NCI-H82 treated with DMSO at 0.1 percent for 48 hours (cell line): Measurements from ENCODE around the gene CA10.
A peak's percentile ranks its signal among the peaks of the same experiment; 100 is the strongest.

Source experiments
- DNase-seq: peaks from one replicate; lab custom pipeline; 2025; ENCODE audit not compliant: unreplicated experiment; lab: John Stamatoyannopoulos, UW

CA10 gene

DNA sequence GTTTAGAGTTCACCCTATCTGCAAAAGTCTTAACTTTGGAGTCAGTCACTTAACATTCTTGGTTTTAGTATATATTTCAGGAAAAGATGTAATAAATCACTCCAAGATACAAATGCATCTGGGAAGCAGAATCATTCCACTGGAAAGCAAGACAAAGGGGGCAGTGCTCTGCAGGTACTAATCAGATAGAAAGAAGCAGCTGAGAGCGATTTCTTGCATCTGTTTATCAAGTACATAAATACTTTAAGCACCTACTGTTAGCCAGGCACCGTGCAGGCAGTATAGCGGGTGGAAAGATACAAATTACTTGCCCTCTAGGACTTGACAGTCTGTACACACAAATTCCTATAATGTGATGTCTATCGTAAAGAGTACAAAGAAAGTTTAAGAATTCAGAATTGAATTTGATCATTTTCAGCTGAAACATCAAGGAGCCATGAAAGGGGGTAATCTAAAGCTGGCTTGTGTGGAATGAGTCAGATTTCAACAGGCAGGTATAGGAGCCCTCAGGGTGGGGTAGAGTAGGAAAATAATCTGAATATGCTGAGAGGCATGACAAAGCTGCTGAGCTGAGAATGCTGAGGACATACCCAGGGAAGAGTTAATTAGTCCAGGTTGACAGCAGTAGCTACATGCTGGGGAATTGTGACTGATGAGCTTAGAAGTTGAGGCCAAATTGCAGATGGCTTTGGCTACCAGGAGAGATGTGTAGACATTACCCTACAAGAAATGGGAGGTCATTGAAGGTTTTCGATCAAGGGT is 110.2 kb downstream of the CA10 start:
- no peak for DNase-seq

DNA sequence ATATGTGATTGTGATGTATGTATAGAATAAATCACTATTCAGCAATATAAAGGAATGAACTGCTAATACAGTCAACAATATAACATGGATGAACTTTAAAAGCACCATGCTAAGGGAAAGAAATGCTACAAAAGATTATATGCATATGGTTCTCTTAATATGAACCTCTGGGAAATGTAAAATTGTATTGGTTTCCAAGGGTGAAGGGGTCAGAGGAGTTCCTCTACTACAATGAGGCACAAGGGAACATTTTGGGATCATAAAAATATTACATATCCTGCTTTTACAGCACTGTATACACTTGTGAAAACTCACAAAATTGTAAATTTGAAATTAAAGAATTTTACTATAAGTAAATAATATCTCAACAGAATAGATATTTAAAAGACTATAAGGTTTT is 111.4 kb downstream of the CA10 start:
- DNase-seq = no peak

DNA sequence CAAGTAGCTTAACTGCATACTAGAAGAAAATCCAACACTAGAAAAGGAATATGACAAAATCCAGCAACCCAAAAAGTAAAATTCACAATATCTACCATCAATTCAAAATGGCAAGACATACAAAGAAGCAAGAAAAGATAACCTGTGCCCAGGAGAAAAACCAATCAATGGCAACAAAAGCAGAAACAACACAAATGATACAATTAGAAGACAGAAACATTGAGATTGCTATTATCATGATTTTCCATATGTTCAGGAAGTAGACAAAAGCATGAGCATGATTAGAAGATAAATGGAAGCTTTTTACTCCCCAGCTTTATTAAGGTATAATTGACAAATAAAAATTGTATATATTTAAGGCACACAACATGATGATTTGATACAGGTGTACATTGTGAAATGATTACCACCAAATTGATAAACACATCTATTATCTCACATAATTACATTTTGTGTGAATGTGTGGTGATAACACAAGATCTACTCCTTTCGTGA is 117.3 kb downstream of the CA10 start:
- DNase-seq = no peak

DNA sequence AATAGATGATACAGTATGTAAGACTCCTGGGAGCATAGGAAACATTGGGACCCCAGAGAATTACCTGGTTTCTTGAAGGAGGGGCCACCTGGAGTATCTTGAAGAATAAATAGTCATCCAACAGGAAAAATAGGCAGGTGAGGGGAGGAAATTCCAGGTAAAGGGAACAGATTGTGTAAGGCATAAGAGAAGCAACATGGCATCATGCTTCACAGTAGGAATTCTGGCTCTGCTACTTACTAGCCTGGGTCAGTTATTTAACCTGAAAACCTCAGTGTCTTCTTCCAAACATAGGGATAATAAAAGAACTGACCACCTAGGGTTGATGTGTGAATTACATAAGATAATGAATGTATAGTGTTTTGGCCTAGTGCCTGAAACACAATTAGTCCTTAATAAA is 122.1 kb downstream of the CA10 start:
- no peak for DNase-seq

DNA sequence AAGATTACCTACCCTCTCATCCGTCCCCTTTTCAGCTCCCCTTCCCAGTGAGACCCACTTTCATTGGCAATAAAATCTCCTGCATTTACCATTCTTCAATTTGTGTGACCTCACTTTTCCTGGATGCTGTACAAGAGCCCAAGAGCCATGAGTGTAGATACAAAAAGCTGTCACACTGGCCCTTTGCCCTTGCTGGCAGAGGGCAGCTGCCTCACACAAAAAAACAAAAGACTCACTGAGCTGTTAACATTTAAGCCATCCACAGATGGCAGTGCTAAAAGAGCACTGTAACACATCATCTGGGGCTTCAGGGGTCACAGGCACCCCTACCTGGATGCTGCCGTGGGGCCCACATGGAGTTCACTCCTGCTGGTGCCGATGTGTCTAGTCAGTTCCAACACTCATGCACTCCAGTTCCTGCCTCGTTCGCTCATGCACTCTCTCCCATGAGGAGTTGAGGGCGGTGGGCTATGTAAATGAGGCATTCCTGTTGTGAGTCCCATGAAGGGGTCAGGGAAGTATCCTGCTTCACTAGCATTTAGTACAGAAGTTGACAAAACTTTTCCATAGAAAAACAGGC is 123.1 kb downstream of the CA10 start:
- no peak for DNase-seq

DNA sequence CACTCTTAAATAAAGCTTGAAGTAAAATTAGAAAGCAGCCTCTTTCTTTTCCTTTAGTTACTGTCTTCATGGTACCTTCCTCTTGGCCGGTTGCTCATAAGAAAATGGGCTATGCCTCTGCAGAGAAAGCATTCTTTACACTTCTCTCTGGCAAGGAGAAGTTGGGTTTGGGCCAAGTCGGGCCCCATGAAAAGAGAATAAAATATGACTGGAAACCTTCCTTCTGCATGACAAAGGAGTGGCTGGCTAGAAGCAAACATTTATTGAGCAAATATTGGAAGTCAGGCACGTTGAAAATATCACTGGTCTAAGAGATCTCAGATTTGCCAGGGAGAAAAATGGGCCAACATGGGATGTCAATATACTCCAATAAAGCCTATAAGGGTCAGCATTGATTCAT is 126.1 kb downstream of the CA10 start:
- no peak for DNase-seq

DNA sequence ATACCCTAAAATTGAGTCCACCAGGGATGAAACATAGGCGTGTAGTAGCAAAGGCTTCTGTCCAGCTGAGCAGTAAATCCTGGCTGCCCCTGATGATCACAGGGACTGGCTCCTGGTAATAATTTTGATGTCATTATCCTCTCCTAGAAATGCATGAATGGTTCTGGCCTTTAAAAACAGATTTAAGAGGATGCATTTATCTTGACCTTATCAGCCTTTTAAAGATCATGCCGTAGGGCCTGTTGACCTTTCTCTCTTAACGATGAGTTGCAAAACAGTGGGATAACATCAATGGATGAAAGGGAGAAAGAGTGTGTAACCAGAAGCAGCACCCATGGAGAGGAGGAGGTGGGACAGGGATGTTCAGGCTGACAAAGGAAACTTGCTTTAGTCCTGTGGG is 128.5 kb downstream of the CA10 start:
- no peak for DNase-seq

GRCh38 chr17:52027620-52028295 is 130.8 kb downstream of the CA10 start:
- no peak for DNase-seq

GRCh38 chr17:52027081-52027480 is 131.4 kb downstream of the CA10 start:
- no peak for DNase-seq

DNA sequence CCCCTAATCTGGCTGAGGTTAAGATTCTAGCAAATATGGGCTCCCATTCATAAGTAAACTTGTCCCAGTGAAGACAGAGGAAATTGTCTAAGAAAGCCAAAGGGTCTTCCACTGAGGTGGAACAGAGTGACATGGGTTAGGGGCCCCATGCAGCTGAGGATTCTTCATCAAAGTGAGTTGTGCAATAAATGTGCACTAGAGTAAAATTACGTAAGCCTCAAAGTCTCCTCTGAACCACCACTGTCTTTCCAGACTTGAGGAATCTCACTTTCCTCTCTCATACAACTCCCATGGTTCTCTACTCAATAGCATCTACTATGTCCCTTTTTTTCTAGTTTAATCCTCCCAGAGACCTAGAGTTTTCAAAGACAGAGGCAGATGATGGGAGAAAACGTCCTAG is 132.4 kb downstream of the CA10 start:
- no peak for DNase-seq

GRCh38 chr17:52025236-52025635 is 133.3 kb downstream of the CA10 start:
- DNase-seq = no peak

GRCh38 chr17:52024300-52024870 is 134.1 kb downstream of the CA10 start:
- DNase-seq = peak; percentile 49

DNA sequence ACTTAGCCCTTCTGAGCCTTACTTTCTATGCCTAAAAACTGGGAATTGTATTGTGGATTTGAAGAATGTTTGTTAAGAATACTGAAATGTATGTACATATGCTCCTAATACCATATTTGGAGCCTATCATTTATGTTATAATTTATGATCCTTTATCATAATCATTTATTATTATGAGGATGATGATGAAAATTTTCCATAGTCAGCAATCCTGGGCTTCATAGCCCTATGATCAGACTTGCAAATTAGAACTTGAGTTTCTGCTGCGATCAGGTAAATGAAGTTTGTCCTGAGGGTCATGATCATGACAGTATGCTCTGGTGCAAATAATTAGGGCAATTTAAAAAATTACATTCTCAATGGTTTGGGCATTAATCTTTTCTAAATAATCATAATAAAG is 147.4 kb downstream of the CA10 start:
- DNase-seq = no peak

- DNase-seq = no peak
These were observed 158.9 kb downstream of the CA10 start for GRCh38 chr17:51999654-52000053.

DNA sequence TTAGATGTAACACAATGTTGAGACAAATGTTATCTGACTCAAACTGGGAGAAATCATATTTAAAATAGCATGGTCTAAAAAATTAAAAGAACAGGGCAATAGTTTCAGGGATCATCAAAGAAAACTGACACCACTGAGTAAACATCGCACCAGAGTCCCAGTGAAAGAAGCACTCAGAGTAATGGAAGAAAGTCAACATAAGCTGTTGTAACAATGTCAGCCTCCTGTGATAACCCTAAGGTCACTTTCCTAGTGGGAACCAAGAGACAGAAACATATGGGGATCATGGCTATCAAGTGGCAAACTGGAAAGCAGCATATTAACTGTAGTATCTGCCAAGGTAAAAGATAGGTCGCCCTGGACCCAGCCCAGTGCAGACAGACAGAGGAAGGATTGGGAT is 160.8 kb downstream of the CA10 start:
- no peak for DNase-seq

DNA sequence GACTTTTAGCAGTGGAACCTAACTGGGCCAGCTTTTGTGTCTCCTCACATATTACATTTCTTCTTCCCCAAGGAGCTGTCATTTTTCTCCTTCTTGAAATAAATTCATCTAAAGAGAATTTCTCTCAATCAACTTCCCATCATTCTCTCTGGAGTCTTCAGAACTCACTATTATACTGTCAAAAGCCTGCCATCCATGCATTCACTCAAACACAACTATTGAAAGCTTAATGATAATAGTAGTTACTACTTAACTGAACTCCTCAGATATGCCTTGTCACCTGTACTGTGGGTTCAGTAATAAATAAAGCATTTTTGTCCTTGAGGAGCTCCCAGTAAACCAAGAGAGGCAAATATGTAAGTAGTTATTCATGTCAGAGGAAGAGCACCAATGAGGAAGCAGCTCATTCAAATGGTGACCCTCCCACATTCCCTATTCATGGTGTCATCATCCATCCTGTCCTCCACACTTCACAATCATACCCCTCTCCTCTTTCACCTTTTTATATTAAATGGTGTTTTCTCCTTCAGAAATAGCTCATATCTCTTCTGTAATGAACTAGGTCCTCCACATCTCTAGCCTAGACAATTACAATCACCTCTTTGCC is 162.6 kb downstream of the CA10 start:
- DNase-seq = no peak

GRCh38 chr17:51992864-51993416 is 165.6 kb downstream of the CA10 start:
- no peak for DNase-seq

DNA sequence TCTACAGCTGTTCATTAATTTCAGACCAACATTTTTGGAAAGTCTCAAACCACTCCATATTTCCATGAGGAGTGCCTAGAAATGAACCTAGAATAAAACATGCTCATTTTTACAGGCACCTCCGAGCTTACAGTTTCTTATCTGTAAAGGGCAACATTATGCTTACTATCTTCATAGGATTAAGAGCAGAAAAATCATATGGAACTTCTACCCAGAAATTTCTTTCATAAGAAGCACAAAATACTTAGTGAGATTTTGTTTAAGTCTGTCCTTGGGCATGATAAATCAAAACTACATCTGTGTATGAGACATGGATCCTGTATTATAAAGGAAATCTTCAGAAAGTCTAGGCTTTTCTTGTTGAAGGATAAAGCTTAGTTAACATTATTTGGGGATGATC is 187.4 kb downstream of the CA10 start:
- no peak for DNase-seq

DNA sequence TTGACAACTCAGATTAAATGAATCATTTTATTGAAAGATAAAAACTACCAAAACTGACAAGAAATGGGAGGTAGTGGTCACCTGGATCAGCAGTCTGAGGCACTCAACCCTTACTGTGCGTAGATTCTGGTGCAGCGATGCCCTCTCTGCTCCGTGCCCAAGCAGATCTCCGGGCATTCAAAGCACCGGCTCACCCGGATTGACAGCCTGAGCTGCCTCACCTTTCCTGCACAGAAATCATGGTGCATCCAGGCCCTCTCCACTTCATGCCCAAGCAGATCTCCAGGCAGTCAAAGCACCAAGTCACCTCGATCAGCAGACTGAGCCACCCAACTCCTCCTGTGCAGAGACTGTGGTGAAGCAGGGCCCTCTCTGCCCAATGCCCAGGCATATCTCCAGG is 196.8 kb downstream of the CA10 start:
- DNase-seq = no peak

- DNase-seq = no peak
These were observed 200.7 kb downstream of the CA10 start for GRCh38 chr17:51957786-51958185.

DNA sequence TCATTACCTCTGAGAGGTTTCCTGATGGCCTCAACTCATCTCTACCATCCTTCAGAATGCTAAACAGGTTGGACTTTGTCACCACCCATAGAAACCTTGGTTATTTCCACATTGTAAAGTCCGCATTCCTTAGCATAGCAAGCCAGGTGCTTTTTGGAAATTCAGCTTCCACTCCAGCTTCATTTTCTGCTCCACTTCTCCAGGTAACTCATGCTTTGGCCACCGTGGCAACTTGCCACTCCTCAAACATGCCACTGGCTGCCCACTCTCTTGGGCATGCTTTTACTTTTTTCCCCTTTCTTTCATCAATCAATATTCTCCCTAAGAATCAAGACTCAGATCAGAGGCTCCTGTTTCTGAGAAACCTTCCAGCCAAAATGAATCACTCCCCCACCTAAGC is 203.3 kb downstream of the CA10 start:
- no peak for DNase-seq
